ENCODE data around the gene TLCD5.

TLCD5 gene

GRCh38 chr11:120337355-120338106 is 12.4 kb downstream of the TLCD5 start:
- no peak for DNase-seq (ENCODE audit: low read depth)

GRCh38 chr11:120338107-120338933 is 13.2 kb downstream of the TLCD5 start:
- DNase-seq (ENCODE audit: low read depth): no peak

- no peak for DNase-seq (ENCODE audit: low read depth)
Observed at GRCh38 chr11:120339394-120339890, 14.3 kb downstream of the TLCD5 start.

- no peak for DNase-seq (ENCODE audit: low read depth)
Observed at GRCh38 chr11:120340529-120340928, 15.4 kb downstream of the TLCD5 start.

- DNase-seq (ENCODE audit: low read depth): no peak
Observed at GRCh38 chr11:120342226-120342625, 17.1 kb downstream of the TLCD5 start.

- no peak for DNase-seq (ENCODE audit: low read depth)
Observed at GRCh38 chr11:120342678-120343077, 17.6 kb downstream of the TLCD5 start.

GRCh38 chr11:120343429-120343828 is 18.3 kb downstream of the TLCD5 start:
- DNase-seq (ENCODE audit: low read depth): no peak

GRCh38 chr11:120344302-120345004 is 19.4 kb downstream of the TLCD5 start:
- DNase-seq (ENCODE audit: low read depth): no peak

GRCh38 chr11:120346233-120346632 is 21.1 kb downstream of the TLCD5 start:
- DNase-seq (ENCODE audit: low read depth): no peak

GRCh38 chr11:120350637-120351036 is 25.5 kb downstream of the TLCD5 start:
- no peak for DNase-seq (ENCODE audit: low read depth)

GRCh38 chr11:120352405-120352804 is 27.3 kb downstream of the TLCD5 start:
- no peak for DNase-seq (ENCODE audit: low read depth)

- DNase-seq (ENCODE audit: low read depth): no peak
Observed at GRCh38 chr11:120354068-120354467, 29.0 kb downstream of the TLCD5 start.

GRCh38 chr11:120354779-120355178 is 29.7 kb downstream of the TLCD5 start:
- no peak for DNase-seq (ENCODE audit: low read depth)

- no peak for DNase-seq (ENCODE audit: low read depth)
Observed at GRCh38 chr11:120357620-120358019, 32.5 kb downstream of the TLCD5 start.

GRCh38 chr11:120358729-120359128 is 33.6 kb downstream of the TLCD5 start:
- no peak for DNase-seq (ENCODE audit: low read depth)

- no peak for DNase-seq (ENCODE audit: low read depth)
Observed at GRCh38 chr11:120363436-120363835, 38.3 kb downstream of the TLCD5 start.

- DNase-seq (ENCODE audit: low read depth): no peak
Observed at GRCh38 chr11:120365512-120365911, 40.4 kb downstream of the TLCD5 start.

GRCh38 chr11:120372296-120372695 is 47.2 kb downstream of the TLCD5 start:
- DNase-seq (ENCODE audit: low read depth): no peak

GRCh38 chr11:120375076-120375475 is 50.0 kb downstream of the TLCD5 start:
- no peak for DNase-seq (ENCODE audit: low read depth)

GRCh38 chr11:120376547-120377182 is 51.6 kb downstream of the TLCD5 start:
- no peak for DNase-seq (ENCODE audit: low read depth)

GRCh38 chr11:120378474-120378873 is 53.4 kb downstream of the TLCD5 start:
- no peak for DNase-seq (ENCODE audit: low read depth)

GRCh38 chr11:120381401-120381800 is 56.3 kb downstream of the TLCD5 start:
- no peak for DNase-seq (ENCODE audit: low read depth)

Measured in GM04503 (cell line).